ENCODE results near the gene CCNC.

The CCNC gene

GRCh38 chr6:99568103-99568933 lies at the start of gene CCNC:
CCNC (minus strand) TSS chr6:99568660; CDS start chr6:99568527, 133 bp downstream.
- DNase-seq (ENCODE audit: low spot score) = peak; percentile 87

GRCh38 chr6:99617131-99617530 lies 48.7 kb upstream of the CCNC start:
- DNase-seq (ENCODE audit: low spot score) = no peak

- no peak for DNase-seq (ENCODE audit: low spot score)
These were observed 46.1 kb upstream of the CCNC start for GRCh38 chr6:99614430-99615186.

GRCh38 chr6:99613705-99614429 lies 45.4 kb upstream of the CCNC start:
- no peak for DNase-seq (ENCODE audit: low spot score)

GRCh38 chr6:99613409-99613704 lies 44.9 kb upstream of the CCNC start:
- DNase-seq (ENCODE audit: low spot score) = no peak

- DNase-seq (ENCODE audit: low spot score) = no peak
These were observed 44.3 kb upstream of the CCNC start for GRCh38 chr6:99612551-99613408.

- DNase-seq (ENCODE audit: low spot score) = no peak
These were observed 42.7 kb upstream of the CCNC start for GRCh38 chr6:99611148-99611547.

GRCh38 chr6:99609905-99610489 lies 41.5 kb upstream of the CCNC start:
- DNase-seq (ENCODE audit: low spot score) = no peak

GRCh38 chr6:99608886-99609482 lies 40.5 kb upstream of the CCNC start:
- DNase-seq (ENCODE audit: low spot score) = no peak

- no peak for DNase-seq (ENCODE audit: low spot score)
These were observed 39.8 kb upstream of the CCNC start for GRCh38 chr6:99608059-99608885.

GRCh38 chr6:99607416-99608036 lies 39.1 kb upstream of the CCNC start:
- DNase-seq (ENCODE audit: low spot score) = no peak

- DNase-seq (ENCODE audit: low spot score) = no peak
These were observed 38.4 kb upstream of the CCNC start, which contains the start of gene PRDM13 for GRCh38 chr6:99606656-99607415. PRDM13 (plus strand) TSS chr6:99606833; CDS start chr6:99607035, 202 bp downstream.

- no peak for DNase-seq (ENCODE audit: low spot score)
These were observed 37.6 kb upstream of the CCNC start for GRCh38 chr6:99605911-99606655.

- DNase-seq (ENCODE audit: low spot score) = no peak
These were observed 36.7 kb upstream of the CCNC start for GRCh38 chr6:99605074-99605734.

- no peak for DNase-seq (ENCODE audit: low spot score)
These were observed 36.0 kb upstream of the CCNC start for GRCh38 chr6:99604166-99605073.

- no peak for DNase-seq (ENCODE audit: low spot score)
These were observed 35.1 kb upstream of the CCNC start for GRCh38 chr6:99603421-99604165.

Measured in Ammon's horn (tissue), 1 donor.